ENCODE measurements around the gene FXYD1.

Gene FXYD1

DNA sequence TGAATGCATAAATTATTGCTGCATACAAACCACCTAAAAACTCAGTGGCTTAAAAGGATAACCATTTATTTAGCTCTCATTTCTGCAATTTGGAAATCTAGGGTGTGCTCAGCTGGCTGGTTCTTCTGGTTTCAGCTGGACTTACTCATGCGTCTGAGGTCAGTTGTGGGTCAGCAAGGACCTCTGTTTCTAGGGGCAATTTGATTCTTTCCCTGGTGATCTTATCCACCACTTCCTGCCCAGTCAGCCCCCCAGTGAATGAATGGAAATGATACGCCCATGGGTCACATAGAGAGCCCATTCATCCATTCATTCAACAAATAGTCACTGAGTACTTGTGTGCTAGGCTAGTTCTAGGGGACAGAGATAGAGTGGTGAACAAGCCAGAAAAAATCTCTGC is 25.8 kb downstream of the FXYD1 start:
- Histone ChIP-seq H3K27ac (ENCODE audit: low read length) (no peak overlapping the region), H3K36me3 (ENCODE audit: control insufficient read depth, insufficient read depth, low read length) (peaks cover 29% of the 10 kb centered on the region), H3K27me3 (ENCODE audit: control insufficient read depth, insufficient read depth, low read length) (no peaks in the 10 kb centered on the region), H3K4me3 (ENCODE audit: low read length) (no peak overlapping the region), H3K9me3 (ENCODE audit: control insufficient read depth, insufficient read depth, low read length) (no peaks in the 10 kb centered on the region; the same call in 1 of the 2 replicates), H3K4me1 (ENCODE audit: control insufficient read depth, insufficient read depth, low read length) (no peaks in the 10 kb centered on the region)
- no peak for DNase-seq (ENCODE audit: low read depth, low spot score)
- no CpG with 5 or more reads among the region's 2 CpGs for WGBS (ENCODE audit: insufficient coverage, insufficient read length)

DNA sequence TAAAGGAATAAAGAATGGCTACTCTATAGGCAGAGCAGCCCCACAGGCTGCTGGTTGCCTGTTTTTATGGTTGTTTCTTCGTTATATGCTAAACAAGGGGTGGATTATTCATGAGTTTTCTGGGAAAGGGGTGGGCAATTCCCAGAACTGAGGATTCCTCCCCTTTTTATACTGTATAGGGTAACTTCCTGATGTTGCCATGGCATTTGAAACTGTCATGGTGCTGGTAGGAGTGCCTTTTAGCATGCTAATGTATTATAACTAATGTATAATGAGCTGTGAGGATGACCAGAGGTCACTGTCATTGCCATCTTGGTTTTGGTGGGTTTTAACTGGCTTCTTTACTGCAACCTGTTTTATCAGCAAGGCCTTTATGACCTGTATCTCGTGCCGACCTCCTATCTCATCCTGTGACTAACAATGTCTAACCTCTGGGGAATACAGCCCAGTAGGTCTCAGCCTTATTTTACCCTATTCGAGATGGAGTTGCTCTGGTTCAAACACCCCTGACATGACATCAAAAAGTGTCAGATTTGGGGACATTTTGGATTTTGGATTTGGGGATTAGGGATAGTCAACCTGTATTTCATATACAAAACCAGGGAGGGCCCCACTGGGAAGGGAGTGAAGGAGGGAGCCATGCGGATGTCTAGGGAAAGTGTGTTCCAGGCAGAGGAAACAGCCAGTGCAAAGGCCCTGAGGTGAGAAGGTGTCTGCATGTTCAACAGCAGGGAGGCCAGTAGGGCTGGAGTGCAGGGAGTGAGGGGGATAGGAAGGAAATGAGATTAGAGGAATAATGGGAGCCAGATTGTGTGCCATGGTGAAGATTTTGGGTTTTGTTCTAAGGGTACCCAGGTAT is 26.8 kb downstream of the FXYD1 start:
- no peak overlapping the region for H3K4me3 ChIP-seq (ENCODE audit: low read length)
- WGBS (ENCODE audit: insufficient coverage, insufficient read length): no CpG with 5 or more reads among the region's 5 CpGs
- H3K36me3 ChIP-seq (ENCODE audit: control insufficient read depth, insufficient read depth, low read length): peaks cover 30% of the 10 kb centered on the region

DNA sequence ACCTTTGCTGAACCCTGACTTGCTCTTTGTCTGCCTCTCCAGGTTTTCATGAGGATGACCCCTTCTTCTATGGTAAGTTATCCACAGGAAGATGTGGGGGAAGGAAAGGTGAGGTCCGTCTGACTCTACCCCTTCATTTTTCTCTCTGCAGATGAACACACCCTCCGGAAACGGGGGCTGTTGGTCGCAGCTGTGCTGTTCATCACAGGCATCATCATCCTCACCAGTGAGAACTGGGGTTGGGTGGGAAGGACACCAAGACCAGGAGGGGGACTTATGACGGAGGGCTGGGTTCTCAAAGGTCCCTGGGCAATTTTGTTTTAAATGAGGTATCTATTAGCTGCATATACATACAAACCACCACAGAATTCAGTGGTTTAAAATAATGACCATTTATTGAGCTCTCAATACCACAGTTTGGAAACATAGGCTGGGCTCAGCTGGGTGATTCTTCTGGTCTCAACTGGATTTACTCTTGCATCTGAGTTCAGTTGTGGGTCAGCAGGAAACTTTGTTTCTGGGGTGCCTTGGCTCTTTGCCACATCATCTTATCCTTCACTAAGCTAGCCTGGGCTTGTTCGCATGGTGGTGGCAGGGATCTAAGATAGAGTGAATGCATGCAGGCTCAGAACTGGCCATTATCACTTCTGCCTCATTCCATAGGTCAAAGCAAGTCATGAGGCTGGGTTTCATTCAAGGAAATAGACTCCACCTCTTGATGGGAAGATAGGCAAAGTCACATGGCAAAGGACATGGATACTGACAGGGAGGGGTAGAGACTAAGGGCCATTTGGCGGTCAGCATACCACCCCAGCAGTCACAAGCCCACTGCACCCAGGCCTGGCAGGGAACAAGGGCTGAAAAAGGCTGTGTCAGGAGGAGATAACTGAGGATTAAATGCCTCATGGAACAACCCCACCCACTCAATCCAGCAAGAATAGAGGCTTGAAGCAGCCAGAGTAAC is 27.8 kb downstream of the FXYD1 start:
- WGBS (ENCODE audit: insufficient coverage, insufficient read length): no CpG with 5 or more reads among the region's 7 CpGs
- Histone ChIP-seq H3K27ac (ENCODE audit: low read length) (no peak overlapping the region), H3K9me3 (ENCODE audit: control insufficient read depth, insufficient read depth, low read length) (no peaks in the 10 kb centered on the region; the same call in 1 of the 2 replicates), H3K36me3 (ENCODE audit: control insufficient read depth, insufficient read depth, low read length) (peaks cover 27% of the 10 kb centered on the region), H3K27me3 (ENCODE audit: control insufficient read depth, insufficient read depth, low read length) (no peaks in the 10 kb centered on the region), H3K4me1 (ENCODE audit: control insufficient read depth, insufficient read depth, low read length) (no peaks in the 10 kb centered on the region), H3K4me3 (ENCODE audit: low read length) (no peak overlapping the region)
- DNase-seq (ENCODE audit: low read depth, low spot score): no peak

More for the DNA sequence above, 26.8 kb downstream of the FXYD1 start:
- no peak for DNase-seq (ENCODE audit: low read depth, low spot score)
- H3K4me1 ChIP-seq (ENCODE audit: control insufficient read depth, insufficient read depth, low read length): no peaks in the 10 kb centered on the region
- H3K27me3 ChIP-seq (ENCODE audit: control insufficient read depth, insufficient read depth, low read length): no peaks in the 10 kb centered on the region
- H3K9me3 ChIP-seq (ENCODE audit: control insufficient read depth, insufficient read depth, low read length): no peaks in the 10 kb centered on the region; the same call in 1 of the 2 replicates
- no peak overlapping the region for H3K27ac ChIP-seq (ENCODE audit: low read length)

DNA sequence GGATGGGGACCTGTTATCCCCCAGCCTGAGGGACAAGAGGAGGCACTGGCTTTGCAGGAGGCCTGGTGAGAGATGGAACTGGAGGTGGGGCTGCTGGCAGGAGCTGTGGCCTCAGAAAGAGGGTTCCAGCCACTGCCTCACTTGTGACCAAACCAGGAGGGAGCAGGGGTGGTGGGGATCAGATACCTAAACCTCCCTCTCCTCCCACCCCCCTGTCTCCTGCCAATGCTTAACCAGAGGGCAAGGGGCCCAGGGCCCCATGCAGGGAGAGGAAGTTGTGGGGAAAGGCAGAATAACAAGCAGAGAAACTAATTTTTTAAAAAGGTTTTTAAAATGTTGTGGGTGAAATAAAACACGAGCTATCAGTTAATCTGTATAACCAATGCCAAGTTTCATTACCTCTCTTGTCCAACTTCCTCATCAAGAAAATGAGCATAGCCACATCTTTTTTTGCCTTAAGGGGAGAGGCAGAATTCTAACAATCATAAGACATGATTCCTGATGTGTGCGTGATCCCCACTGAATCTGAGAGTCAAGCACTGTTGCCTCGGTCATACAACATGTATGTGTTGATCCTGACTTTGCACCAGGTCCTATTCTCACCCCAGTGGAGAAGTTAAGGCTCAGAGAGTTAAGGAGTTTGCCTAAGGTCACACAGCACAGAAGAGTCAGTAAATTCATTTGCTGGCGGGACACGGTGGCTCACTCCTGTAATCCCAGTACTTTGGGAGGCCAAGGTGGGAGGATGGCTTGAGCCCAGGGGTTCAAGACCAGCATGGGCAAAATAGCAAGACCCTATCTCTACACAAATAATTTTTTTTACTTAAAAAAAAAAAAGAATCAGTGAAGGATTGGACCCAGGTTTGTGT is 28.9 kb downstream of the FXYD1 start:
- Histone ChIP-seq H3K4me3 (ENCODE audit: low read length) (no peak overlapping the region), H3K4me1 (ENCODE audit: control insufficient read depth, insufficient read depth, low read length) (no peaks in the 10 kb centered on the region), H3K9me3 (ENCODE audit: control insufficient read depth, insufficient read depth, low read length) (no peaks in the 10 kb centered on the region; the same call in 1 of the 2 replicates), H3K36me3 (ENCODE audit: control insufficient read depth, insufficient read depth, low read length) (peaks cover 25% of the 10 kb centered on the region), H3K27ac (ENCODE audit: low read length) (no peak overlapping the region), H3K27me3 (ENCODE audit: control insufficient read depth, insufficient read depth, low read length) (no peaks in the 10 kb centered on the region)
- DNase-seq (ENCODE audit: low read depth, low spot score): no peak
- WGBS (ENCODE audit: insufficient coverage, insufficient read length): no CpG with 5 or more reads among the region's 5 CpGs

DNA sequence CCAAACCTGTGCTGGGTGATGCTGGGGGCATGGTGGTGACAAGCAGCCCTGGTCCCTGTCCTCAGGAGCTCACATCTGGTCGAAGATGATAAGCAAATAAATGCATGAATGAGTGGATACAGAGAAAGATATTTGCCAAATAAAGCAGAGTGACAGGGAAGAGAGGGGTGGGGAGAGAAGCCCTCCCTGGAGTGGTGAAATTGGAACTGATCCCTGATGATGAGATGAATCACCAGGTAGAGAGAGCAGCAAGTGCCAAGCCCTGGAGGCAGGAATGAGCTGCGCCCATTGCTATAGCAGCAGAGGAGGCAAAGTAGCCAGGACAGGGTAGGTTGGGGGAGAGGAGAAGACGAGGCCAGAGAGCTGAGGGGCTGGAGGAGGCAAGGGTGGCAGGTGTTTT is 29.6 kb downstream of the FXYD1 start:
- DNase-seq (ENCODE audit: low read depth, low spot score): no peak
- H3K36me3 ChIP-seq (ENCODE audit: control insufficient read depth, insufficient read depth, low read length): peaks cover 22% of the 10 kb centered on the region
- H3K9me3 ChIP-seq (ENCODE audit: control insufficient read depth, insufficient read depth, low read length): no peaks in the 10 kb centered on the region; the same call in 1 of the 2 replicates

DNA sequence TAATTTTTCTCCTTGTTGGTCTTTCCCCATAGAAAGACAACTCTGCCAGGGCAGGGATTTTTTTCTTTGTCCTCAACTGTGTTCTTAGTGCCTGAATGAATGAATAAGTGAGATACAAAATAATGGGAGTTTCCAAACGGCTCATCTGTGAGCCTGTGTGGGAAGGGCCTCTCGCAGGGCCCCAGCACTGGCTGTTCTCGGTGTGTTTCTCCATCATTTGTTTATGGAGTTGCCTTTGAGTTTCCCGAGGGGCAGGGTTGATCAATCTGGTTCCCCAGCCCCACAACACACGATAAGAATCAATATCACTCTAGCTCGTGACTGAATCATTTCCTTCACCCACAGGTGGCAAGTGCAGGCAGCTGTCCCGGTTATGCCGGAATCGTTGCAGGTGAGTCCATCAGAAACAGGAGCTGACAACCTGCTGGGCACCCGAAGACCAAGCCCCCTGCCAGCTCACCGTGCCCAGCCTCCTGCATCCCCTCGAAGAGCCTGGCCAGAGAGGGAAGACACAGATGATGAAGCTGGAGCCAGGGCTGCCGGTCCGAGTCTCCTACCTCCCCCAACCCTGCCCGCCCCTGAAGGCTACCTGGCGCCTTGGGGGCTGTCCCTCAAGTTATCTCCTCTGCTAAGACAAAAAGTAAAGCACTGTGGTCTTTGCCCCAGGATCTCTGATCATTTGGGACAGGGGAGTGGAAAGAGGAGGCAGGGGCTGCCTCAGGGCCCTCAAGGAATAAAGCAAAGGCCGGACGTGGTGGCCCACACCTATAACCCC is 30.8 kb downstream of the FXYD1 start:
- no peaks in the 10 kb centered on the region for H3K27me3 ChIP-seq (ENCODE audit: control insufficient read depth, insufficient read depth, low read length)
- DNase-seq (ENCODE audit: low read depth, low spot score): no peak
- no peak overlapping the region for H3K4me3 ChIP-seq (ENCODE audit: low read length)
- no peaks in the 10 kb centered on the region; the same call in 1 of the 2 replicates for H3K9me3 ChIP-seq (ENCODE audit: control insufficient read depth, insufficient read depth, low read length)
- H3K27ac ChIP-seq (ENCODE audit: low read length): no peak overlapping the region
- WGBS (ENCODE audit: insufficient coverage, insufficient read length): no CpG with 5 or more reads among the region's 18 CpGs
- no peaks in the 10 kb centered on the region for H3K4me1 ChIP-seq (ENCODE audit: control insufficient read depth, insufficient read depth, low read length)
- peaks cover 18% of the 10 kb centered on the region for H3K36me3 ChIP-seq (ENCODE audit: control insufficient read depth, insufficient read depth, low read length)

More for the DNA sequence above, 29.6 kb downstream of the FXYD1 start:
- no peaks in the 10 kb centered on the region for H3K27me3 ChIP-seq (ENCODE audit: control insufficient read depth, insufficient read depth, low read length)
- no peak overlapping the region for H3K27ac ChIP-seq (ENCODE audit: low read length)
- no peaks in the 10 kb centered on the region for H3K4me1 ChIP-seq (ENCODE audit: control insufficient read depth, insufficient read depth, low read length)
- no peak overlapping the region for H3K4me3 ChIP-seq (ENCODE audit: low read length)
- no CpG with 5 or more reads among the region's 3 CpGs for WGBS (ENCODE audit: insufficient coverage, insufficient read length)

DNA sequence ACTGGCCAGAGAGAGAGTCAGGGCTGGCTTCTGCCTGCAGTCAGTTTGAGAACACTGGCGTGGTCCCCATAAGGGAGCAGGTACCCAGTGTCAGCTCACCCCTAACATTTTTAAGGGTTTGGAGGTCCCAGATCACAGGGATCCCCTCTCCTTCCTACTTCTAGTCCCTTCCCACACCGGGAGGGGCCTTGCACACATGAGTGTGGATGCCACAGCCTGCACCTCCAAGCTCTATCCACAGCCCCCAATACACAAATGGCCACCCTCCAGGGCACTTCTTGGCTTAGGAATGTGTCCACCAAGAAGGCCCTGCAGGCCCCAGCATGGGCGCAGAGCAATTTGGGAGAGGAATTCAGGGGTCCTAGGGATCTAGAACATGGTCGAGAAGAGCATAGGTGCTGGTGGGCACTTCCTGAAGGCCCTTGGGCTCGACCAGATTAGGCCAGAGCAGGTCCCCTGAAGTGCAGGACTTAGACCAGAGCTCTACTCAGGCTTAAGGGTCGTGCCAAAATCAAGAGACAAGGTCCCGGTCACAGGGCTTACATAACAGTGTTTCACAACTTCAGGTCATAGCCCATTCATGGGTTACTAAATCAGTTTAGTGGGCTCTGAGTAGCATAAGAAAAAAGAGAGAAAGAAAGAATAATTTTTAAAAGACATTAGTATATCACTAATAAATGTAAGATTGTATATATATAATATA is 31.9 kb downstream of the FXYD1 start:
- DNase-seq (ENCODE audit: low read depth, low spot score): no peak
- Histone ChIP-seq H3K9me3 (ENCODE audit: control insufficient read depth, insufficient read depth, low read length) (no peaks in the 10 kb centered on the region), H3K4me3 (ENCODE audit: low read length) (no peak overlapping the region), H3K27me3 (ENCODE audit: control insufficient read depth, insufficient read depth, low read length) (no peaks in the 10 kb centered on the region), H3K4me1 (ENCODE audit: control insufficient read depth, insufficient read depth, low read length) (no peaks in the 10 kb centered on the region), H3K36me3 (ENCODE audit: control insufficient read depth, insufficient read depth, low read length) (peaks cover 18% of the 10 kb centered on the region), H3K27ac (ENCODE audit: low read length) (no peak overlapping the region)
- no CpG with 5 or more reads among the region's 7 CpGs for WGBS (ENCODE audit: insufficient coverage, insufficient read length)

DNA sequence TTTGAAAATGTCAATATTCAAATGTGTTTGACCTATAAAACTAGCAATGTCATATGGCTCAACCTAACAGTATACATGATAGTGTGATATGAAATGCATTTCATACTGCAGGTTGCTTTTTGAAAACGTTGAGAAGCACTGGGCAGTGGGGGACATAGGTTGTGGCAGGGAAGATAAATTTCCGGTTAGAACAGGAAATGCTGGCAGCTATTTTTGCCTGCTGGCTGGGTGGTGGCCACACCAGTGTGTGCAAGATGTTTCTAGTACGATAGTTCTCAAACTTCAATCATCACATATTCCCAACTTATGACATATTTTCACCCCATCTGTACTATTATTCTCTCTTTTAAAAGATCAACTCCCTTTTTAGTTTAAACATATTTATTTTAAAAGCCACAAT is 33.1 kb downstream of the FXYD1 start:
- no peaks in the 10 kb centered on the region for H3K27me3 ChIP-seq (ENCODE audit: control insufficient read depth, insufficient read depth, low read length)
- no peak overlapping the region for H3K4me3 ChIP-seq (ENCODE audit: low read length)
- H3K9me3 ChIP-seq (ENCODE audit: control insufficient read depth, insufficient read depth, low read length): no peaks in the 10 kb centered on the region
- no CpG with 5 or more reads among the region's 3 CpGs for WGBS (ENCODE audit: insufficient coverage, insufficient read length)
- H3K27ac ChIP-seq (ENCODE audit: low read length): no peak overlapping the region
- peaks cover 11% of the 10 kb centered on the region for H3K36me3 ChIP-seq (ENCODE audit: control insufficient read depth, insufficient read depth, low read length)
- DNase-seq (ENCODE audit: low read depth, low spot score): no peak
- H3K4me1 ChIP-seq (ENCODE audit: control insufficient read depth, insufficient read depth, low read length): no peaks in the 10 kb centered on the region

DNA sequence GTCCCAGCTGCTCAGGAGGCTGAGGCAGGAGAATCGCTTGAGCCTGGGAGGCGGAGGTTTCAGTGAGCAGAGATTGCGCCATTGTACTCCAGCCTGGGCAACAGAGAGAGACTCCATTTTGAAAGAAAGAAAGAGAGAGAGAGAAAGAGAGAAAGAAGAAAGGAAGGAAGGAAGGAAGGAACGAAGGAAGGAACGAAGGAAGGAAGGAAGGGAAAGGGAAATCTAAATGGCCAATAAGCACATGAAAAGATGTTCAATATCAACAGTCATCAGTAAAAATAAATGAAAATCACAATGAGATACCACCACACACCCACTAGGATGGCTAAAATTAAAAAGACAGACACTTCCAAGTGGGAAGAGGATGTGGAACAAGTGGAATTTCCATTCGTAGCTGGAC is 35.6 kb downstream of the FXYD1 start:
- no peak for DNase-seq (ENCODE audit: low read depth, low spot score)
- 0 out of 2 replicates have a peak, but pooled peaks cover 5% of the 10 kb centered on the region for H3K36me3 ChIP-seq (ENCODE audit: control insufficient read depth, insufficient read depth, low read length)
- no peak overlapping the region for H3K4me3 ChIP-seq (ENCODE audit: low read length)
- no peaks in the 10 kb centered on the region for H3K4me1 ChIP-seq (ENCODE audit: control insufficient read depth, insufficient read depth, low read length)
- no CpG with 5 or more reads among the region's 6 CpGs for WGBS (ENCODE audit: insufficient coverage, insufficient read length)
- no peak overlapping the region for H3K27ac ChIP-seq (ENCODE audit: low read length)
- no peaks in the 10 kb centered on the region for H3K9me3 ChIP-seq (ENCODE audit: control insufficient read depth, insufficient read depth, low read length)
- no peaks in the 10 kb centered on the region for H3K27me3 ChIP-seq (ENCODE audit: control insufficient read depth, insufficient read depth, low read length)

All from iPS DF 6.9 (cell line).